IgD-negative memory B cell (primary cell): Measurements from ENCODE around the gene KANSL2. TPM values are rescaled to one million over a fixed set of nuclear protein-coding genes. Genes with fewer than 3 reads are reported as not detected.
A peak's percentile ranks its signal among the peaks of the same experiment; 100 is the strongest.
"Not testable (repeated sequence)": the region's sequence is repeated elsewhere in the genome, so short reads cannot be mapped to it uniquely, and the experiment has no call there.

Experiments
- H3K27ac Mint-ChIP-seq, 3 donors: one replicate each; pipeline ENCODE4 v1.8.0; 2020 to 2022; ENCODE audit warnings: mild to moderate bottlenecking in 3 of 3, mixed read lengths in 3 of 3, moderate library complexity in 1 of 3
- H3K27me3 Mint-ChIP-seq: one replicate; pipeline ENCODE4 v1.8.0; 2021; ENCODE audit warnings: mixed read lengths
- H3K36me3 Mint-ChIP-seq: one replicate; pipeline ENCODE4 v1.8.0; 2020; ENCODE audit warnings: mild to moderate bottlenecking, mixed read lengths
- H3K4me1 Mint-ChIP-seq, 3 donors: one replicate each; pipeline ENCODE4 v1.8.0; 2020 to 2022; ENCODE audit warnings: mixed read lengths in 3 of 3, mild to moderate bottlenecking in 1 of 3
- H3K4me3 Mint-ChIP-seq, 4 donors: one replicate each; pipeline ENCODE4 v1.8.0; 2020 to 2022; ENCODE audit warnings: mild to moderate bottlenecking in 4 of 4, mixed read lengths in 4 of 4, moderate library complexity in 3 of 4
- H3K9me3 Mint-ChIP-seq, 3 donors: one replicate each; pipeline ENCODE4 v1.8.0; 2020 to 2021; ENCODE audit warnings: mixed read lengths in 3 of 3, mild to moderate bottlenecking in 1 of 3
- polyA plus RNA-seq: library from polyadenylated mRNA; unstranded; fragments of 300-500 nt; fragmentation: Illumina TruSeq; gene quantifications from one replicate; pipeline ENCODE4 v1.2.3, GENCODE V29; 2021

The KANSL2 gene
- polyA plus RNA-seq, 1 donor from 2014 or later = 47.8 TPM

DNA sequence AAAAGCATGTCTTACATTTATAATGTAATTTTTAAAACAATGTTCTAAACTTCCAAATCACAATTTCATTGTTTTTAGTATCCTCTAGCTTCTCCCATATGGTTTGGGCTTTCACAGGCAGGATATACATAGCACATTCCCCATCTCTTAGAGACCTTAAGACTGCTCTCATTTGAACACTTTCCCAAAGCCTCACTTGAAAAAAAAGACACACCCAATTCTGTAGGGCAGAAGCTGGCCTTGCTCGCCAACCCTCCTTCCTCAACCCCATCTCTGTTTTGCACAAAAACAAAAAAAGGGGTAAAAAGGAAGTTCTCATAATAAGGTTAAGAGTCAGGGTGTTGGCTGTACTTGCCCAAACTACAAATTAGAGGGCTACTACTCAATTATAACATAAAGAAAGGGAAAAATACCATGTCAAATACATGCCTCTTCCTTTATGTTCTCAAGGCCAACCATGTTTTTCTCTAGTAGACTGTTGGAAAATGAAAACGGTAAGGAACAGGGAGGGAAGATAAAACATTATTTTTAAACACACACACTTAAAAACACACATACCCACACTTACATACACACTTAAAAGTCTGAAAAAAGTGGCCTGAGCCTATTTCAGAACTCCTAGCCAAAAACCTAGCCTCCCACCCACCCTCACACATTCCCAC, 9.9 kb upstream of the KANSL2 start:
- Mint-ChIP-seq H3K27me3 (no peaks in the 10 kb centered on the region), H3K27ac (no peak overlapping the region), H3K36me3 (peaks cover 11% of the 10 kb centered on the region), H3K4me1 (peaks cover 0 to 7% (median 6%) of the 10 kb centered on the region in 3 donors), H3K4me3 (no peak overlapping the region), H3K9me3 (no peaks in the 10 kb centered on the region)

DNA sequence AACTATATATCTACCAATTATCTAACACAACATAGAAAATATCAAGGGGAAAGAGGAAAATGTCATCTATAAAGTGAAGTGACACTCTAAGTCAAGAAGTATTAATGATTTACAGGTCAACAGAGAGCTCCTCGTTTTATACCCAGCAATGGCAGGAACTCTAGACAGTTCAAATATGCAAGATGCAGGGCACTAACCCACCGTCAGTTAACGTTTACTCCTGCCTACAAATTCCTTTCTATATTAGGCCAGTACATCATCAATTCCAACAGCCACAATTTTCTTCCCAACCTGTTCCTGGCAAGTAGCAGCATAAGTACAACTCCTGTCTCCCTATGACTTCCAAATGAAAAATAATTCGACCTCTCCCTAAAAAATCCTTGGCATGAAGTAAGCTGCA, 9.0 kb upstream of the KANSL2 start:
- H3K36me3 Mint-ChIP-seq = peaks cover 11% of the 10 kb centered on the region

DNA sequence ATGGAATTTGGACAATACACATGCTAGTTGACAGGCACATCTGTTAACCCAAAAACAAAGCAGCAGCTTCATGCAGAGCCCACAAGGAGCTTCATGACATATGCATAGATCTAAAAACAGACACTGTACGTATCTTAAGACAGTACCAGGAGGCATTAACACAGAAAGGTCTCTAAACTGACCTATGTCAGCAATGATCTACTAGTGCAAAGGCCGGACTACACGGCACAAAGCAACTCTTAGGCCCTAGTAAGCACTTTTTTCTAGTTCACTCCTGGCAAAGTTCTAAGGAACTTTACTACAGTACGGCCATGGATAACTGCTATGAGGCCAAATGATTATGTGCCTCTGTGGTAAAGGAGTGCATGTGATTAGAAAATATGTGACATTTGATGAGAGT, 8.4 kb upstream of the KANSL2 start:
- H3K36me3 Mint-ChIP-seq = peaks cover 11% of the 10 kb centered on the region
- no peaks in the 10 kb centered on the region for H3K27me3 Mint-ChIP-seq
- H3K4me3 Mint-ChIP-seq = no peak overlapping the region
- no peak overlapping the region for H3K27ac Mint-ChIP-seq
- H3K4me1 Mint-ChIP-seq = peaks cover 0 to 7% (median 6%) of the 10 kb centered on the region in 3 donors
- H3K9me3 Mint-ChIP-seq = no peaks in the 10 kb centered on the region

More for the DNA sequence above, 9.0 kb upstream of the KANSL2 start:
- peaks cover 0 to 7% (median 6%) of the 10 kb centered on the region in 3 donors for H3K4me1 Mint-ChIP-seq
- no peak overlapping the region for H3K4me3 Mint-ChIP-seq
- H3K9me3 Mint-ChIP-seq = no peaks in the 10 kb centered on the region
- H3K27me3 Mint-ChIP-seq = no peaks in the 10 kb centered on the region
- peak overlapping the region in 1 of 3 donors; percentile 25 for H3K27ac Mint-ChIP-seq

DNA sequence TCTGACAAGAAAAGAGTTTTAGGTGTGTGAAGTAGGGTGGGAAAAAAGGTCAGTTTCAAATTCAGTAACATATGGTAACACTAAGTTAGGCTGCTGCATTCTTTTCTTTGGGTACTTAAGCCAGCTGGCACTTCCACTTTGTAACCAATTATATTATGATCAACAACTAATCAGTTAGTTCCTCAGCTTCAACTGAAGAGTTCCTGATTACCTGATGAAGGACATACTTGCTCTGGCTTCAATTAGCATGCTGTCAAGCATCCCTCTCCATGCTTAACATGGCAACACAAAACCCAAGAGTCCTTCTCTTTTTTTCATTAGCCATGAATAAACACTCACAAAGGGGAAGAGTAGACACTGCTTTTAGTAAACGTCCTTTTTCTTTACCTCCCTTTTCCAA, 6.8 kb upstream of the KANSL2 start:
- Mint-ChIP-seq H3K27me3 (no peaks in the 10 kb centered on the region), H3K27ac (no peak overlapping the region), H3K4me3 (no peak overlapping the region), H3K4me1 (peaks cover 0 to 11% (median 6%) of the 10 kb centered on the region in 3 donors), H3K9me3 (no peaks in the 10 kb centered on the region), H3K36me3 (peaks cover 11% of the 10 kb centered on the region)

DNA sequence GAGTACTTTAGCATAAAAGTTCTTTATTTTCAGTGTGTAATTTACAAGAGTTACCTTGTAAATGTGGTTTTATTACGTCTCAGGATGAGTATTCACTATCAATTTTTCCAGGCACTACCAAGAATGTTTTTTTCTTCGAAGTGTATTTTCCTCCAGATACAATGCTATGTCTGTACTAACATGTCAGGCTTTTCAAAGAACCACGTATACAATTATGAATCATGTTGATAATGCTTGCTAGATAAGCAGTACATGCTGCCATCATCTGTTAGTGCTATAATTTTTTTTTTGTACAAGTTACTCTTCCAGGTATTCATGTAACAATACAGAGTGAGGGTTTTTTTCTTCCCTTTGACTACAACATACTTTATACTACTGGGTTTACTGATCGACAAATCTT, 5.6 kb upstream of the KANSL2 start:
- H3K27me3 Mint-ChIP-seq = no peaks in the 10 kb centered on the region
- peak overlapping the region in 1 of 4 donors; percentile 32 for H3K4me3 Mint-ChIP-seq
- H3K27ac Mint-ChIP-seq = no peak overlapping the region
- peaks cover 4% of the 10 kb centered on the region for H3K36me3 Mint-ChIP-seq
- no peaks in the 10 kb centered on the region for H3K9me3 Mint-ChIP-seq
- H3K4me1 Mint-ChIP-seq = peaks cover 2 to 8% (median 6%) of the 10 kb centered on the region in 3 donors

DNA sequence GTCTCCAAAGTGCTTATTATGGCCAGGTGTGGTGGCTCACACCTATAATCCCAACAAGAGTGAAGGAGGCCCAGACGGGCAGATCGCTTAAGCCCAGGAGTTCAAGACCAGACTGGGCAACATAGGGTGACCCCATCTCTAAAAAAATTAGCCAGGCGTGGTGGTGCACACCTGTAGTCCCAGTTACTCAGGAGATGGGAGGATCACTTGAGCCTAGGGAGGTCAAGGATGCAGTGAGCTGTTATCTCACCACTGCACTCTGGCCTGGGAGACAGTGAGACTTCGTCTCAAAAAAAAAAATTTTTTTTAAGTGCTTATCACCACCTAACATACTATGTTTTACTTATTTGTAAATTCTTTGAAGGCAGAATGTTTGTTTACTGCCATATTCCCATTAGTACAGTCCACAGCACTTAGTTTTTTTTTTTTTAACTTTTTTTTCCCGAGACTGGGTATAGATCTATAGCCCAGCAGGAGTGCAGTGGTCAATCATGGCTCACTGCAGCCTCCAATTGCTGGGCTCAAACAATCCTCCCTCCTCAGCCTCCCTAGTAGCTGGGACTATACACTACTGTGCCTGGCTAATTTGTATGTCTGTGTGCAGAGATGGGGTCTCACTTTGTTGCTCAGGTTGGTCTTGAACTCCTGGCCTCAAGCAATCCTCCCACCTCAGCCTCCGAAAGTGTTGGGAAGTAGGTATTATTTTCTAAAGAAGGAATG, 4.7 kb upstream of the KANSL2 start:
- H3K27ac Mint-ChIP-seq = peak overlapping the region in 2 of 3 donors; percentile 13 to 74
- H3K27me3 Mint-ChIP-seq = no peaks in the 10 kb centered on the region
- H3K4me1 Mint-ChIP-seq = peaks cover 2 to 9% (median 6%) of the 10 kb centered on the region in 3 donors
- H3K9me3 Mint-ChIP-seq = no peaks in the 10 kb centered on the region
- H3K4me3 Mint-ChIP-seq = peak overlapping the region in 1 of 4 donors; percentile 48
- H3K36me3 Mint-ChIP-seq = peaks cover 4% of the 10 kb centered on the region

DNA sequence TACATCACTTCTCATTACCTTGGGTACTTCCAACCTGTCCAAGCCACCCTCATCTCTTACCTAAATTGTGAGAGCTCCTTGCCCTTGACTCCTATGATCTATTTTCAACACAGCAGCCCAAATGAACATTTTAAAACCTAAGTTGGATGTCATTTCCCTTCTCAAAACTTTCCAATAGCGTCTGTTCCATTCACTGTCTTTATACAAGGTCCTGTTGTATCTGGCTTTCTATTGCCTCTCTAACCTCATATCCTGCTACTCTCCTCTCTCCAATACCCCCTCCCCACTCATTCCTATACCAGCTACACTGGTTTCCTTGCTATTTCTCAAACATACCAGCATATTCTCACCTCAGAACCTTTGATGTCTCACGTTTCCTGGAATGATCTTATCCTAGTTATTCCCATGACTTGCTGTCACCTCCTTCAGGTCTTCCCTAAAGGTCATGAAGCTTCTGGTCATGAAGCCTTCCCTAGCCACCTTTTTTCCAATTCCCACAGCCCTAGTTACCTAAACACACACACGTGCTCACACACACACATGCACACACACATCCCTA, 4.1 kb upstream of the KANSL2 start:
- Mint-ChIP-seq H3K36me3 (peaks cover 4% of the 10 kb centered on the region), H3K27me3 (no peaks in the 10 kb centered on the region), H3K4me3 (peak overlapping the region in 1 of 4 donors; percentile 48), H3K9me3 (no peaks in the 10 kb centered on the region), H3K27ac (peak overlapping the region in 2 of 3 donors; percentile 13 to 74), H3K4me1 (peaks cover 2 to 13% (median 6%) of the 10 kb centered on the region in 3 donors)

DNA sequence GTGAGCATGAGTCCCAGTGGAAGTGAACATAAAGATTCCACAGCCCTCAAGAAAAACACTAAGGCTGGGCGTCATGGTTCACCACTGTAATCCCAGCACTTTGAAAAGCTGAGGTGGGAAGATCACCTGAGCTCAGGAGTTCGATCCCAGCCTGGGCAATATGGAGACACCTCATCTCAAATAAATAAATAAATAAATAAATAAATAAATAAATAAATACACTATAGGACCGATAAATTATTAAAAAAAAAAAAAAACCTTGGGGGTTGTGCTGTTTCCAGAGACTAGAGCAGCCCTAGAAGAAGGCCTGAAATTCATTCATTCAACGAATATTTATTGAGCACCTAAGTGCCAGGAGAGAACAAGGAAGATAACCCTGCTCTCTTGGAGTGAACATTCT, 1.5 kb upstream of the KANSL2 start:
- Mint-ChIP-seq H3K4me1 (peaks cover 19 to 31% (median 29%) of the 10 kb centered on the region in 3 donors), H3K27me3 (no peaks in the 10 kb centered on the region), H3K27ac (no peak overlapping the region), H3K36me3 (peaks cover 1% of the 10 kb centered on the region), H3K9me3 (no peaks in the 10 kb centered on the region), H3K4me3 (peak overlapping the region; percentile 27 to 90 (median 56))

DNA sequence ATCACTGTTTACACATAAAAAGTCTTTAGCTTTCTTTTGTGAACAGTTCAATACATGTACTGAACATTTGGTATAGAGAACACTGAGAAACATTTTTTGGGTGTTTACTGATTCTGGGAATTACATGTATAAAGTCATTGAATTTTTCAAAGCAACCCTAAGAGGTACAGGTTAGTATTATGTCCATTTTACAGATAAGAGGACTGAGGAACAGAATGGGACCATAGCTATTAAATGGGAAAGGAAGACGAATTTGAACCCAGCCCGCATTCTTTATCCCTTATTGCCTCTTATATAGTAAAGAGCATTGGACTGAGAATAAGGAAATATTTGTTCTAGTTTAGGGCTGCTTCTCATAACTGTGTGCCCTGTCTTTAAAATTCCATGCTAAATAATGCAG, 889 bp upstream of the KANSL2 start:
- Mint-ChIP-seq H3K27ac (no peak overlapping the region), H3K4me3 (peak overlapping the region in 3 of 4 donors; percentile 90 to 99 (median 98)), H3K4me1 (peaks cover 24 to 33% (median 33%) of the 10 kb centered on the region in 3 donors)

DNA sequence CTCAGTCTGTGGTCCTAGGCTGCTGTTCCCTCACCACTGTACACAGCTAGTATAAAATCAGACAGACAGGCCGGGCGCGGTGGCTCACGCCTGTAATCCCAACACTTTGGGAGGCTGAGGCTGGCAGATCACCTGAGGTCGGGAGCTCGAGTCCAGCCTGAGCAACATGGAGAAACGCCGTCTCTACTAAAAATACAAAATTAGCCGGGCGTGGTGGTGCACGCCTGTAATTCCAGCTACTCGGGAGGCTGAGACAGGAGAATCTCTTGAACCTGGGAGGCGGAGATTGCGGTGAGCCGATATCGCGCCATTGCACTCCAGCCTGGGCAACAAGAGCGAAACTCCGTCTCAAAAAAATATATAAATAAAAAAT, 481 bp upstream of the KANSL2 start:
- Mint-ChIP-seq H3K4me3 (peak overlapping the region; percentile 90 to 99 (median 98)), H3K27ac (peak overlapping the region; percentile 90 to 100 (median 99)), H3K4me1 (peaks cover 26 to 36% (median 36%) of the 10 kb centered on the region in 3 donors)
- H3K9me3 Mint-ChIP-seq, H3K36me3 Mint-ChIP-seq, H3K27me3 Mint-ChIP-seq: not testable (repeated sequence)

More for the DNA sequence above, 889 bp upstream of the KANSL2 start:
- no peaks in the 10 kb centered on the region for H3K27me3 Mint-ChIP-seq
- H3K9me3 Mint-ChIP-seq = no peaks in the 10 kb centered on the region
- peaks cover 1% of the 10 kb centered on the region for H3K36me3 Mint-ChIP-seq

DNA sequence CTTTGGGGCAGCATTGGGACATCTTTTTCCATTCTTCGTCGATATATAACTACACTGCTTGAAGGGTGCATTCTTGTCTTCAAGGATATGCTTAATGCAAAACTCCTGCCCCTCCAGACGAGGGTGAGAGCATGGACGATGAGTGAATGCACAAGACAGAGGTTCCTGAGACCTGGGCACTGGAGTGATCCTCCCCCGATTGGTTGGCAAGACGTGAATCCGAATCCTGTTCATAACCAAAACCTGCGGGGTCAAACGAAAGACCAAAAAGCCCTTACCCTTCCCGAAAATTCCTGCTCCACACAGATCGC, 684 bp downstream of the KANSL2 start:
- Mint-ChIP-seq H3K4me3 (peak overlapping the region; percentile 90 to 99 (median 98)), H3K9me3 (no peaks in the 10 kb centered on the region), H3K27me3 (no peaks in the 10 kb centered on the region), H3K36me3 (peaks cover 1% of the 10 kb centered on the region), H3K4me1 (peaks cover 30 to 40% (median 40%) of the 10 kb centered on the region in 3 donors), H3K27ac (peak overlapping the region; percentile 90 to 100 (median 99))

DNA sequence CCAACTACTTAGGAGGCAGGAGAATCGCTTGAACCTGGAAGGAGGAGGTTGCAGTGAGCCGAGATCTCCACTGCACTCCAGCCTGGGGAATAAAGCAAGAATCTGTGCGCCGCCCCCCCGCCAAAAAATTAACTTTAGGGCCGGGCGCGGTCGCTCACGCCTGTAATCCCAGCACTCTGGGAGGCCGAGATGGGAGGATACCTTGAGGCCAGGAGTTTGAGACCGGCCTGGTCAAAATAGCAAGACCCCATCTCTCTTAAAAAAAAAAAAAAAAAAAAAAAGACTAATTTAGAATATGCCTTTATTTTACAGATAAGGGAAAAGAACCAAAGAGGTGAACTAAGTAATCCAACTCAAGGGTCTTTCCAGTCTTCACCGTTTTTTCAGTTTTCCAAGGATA, 1.2 kb downstream of the KANSL2 start:
- peak overlapping the region in 2 of 3 donors; percentile 83 to 100 for H3K27ac Mint-ChIP-seq
- H3K27me3 Mint-ChIP-seq = no peaks in the 10 kb centered on the region
- H3K4me3 Mint-ChIP-seq = peak overlapping the region; percentile 90 to 99 (median 98)
- H3K4me1 Mint-ChIP-seq = peaks cover 30 to 40% (median 40%) of the 10 kb centered on the region in 3 donors
- H3K9me3 Mint-ChIP-seq = no peaks in the 10 kb centered on the region
- H3K36me3 Mint-ChIP-seq = peaks cover 1% of the 10 kb centered on the region

DNA sequence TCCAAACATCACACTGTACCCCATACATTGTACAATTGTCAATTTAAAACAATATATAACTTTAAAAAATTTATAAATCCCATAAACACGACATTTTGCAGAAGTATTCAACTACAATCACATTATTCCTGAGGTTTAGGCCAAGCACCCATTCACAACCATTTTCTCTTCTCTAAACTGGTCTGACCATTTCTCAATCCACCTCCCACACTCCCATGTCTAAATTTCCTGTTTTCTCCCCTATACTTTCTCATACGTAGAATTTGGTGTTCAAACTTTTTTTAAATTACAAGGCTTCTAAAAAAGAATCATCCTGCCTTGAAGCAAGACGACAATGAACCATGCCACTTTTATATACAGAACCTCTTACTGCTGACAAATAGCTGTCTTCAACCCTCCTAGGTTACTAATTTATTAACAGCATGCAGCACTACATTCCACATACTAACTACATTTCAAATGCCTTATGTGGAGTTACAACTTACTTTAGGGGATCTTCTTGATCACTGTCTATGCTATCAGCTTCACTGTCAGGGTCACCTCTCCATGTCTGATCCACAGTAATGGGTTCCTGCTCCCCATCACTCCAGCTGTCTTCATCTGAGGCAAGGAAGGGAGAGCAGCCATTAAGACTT, 3.4 kb downstream of the KANSL2 start:
- no peaks in the 10 kb centered on the region for H3K27me3 Mint-ChIP-seq
- peak overlapping the region in 3 of 4 donors; percentile 56 to 90 (median 83) for H3K4me3 Mint-ChIP-seq
- H3K36me3 Mint-ChIP-seq = peaks cover 1% of the 10 kb centered on the region
- H3K27ac Mint-ChIP-seq = peak overlapping the region; percentile 40 to 87 (median 55)
- H3K4me1 Mint-ChIP-seq = peaks cover 30 to 40% (median 35%) of the 10 kb centered on the region in 3 donors
- no peaks in the 10 kb centered on the region for H3K9me3 Mint-ChIP-seq

DNA sequence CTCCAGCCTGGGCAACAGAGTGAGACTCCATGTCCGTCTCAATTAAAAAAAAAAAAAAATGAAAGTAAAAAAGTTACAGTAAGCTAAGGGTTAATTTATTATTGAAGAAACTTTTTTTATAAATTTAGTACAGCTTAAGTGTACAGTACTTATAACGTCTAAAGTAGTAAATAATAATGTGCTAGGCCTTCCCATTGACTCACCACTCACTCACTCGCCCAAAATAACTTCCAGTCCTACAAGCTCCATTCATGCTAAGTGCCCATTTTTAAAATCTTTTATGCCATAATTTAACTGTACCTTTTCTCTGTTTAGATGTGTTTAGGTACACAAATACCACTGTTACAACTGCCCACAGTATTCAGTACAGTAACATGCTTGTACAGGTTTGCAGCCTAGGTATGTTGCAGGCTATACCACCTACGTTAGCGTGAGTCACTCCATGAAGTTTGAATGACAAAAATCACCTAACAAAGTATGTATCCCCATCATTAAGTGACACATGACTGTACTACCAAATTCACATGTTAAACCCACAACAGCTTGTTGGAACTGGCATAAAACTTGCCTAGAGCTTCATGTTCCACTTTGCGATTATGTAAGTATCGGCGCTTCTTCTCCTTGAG, 10.7 kb downstream of the KANSL2 start:
- Mint-ChIP-seq H3K36me3 (peaks cover 2% of the 10 kb centered on the region), H3K27ac (no peak overlapping the region), H3K4me1 (no peaks in the 10 kb centered on the region), H3K9me3 (no peaks in the 10 kb centered on the region), H3K4me3 (no peak overlapping the region), H3K27me3 (no peaks in the 10 kb centered on the region)

DNA sequence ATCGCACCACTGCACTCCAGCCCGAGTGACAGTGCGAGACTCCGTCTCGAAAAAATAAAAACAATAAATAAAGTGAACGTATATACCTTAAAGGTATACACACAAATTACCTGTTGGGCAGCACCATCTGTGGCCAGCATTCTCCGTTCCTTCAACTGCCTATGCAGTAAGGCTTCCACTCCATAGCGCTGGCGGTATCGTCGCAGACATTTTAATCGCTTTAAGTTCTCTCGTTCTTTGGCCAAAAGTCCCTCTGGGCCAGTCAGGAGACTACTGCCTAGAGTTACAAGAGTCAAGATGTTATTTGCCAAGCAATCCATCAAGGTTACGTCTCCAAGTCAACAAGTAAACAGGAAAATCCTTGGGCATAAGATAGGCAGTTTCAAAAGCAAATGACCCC, 13.0 kb downstream of the KANSL2 start:
- H3K9me3 Mint-ChIP-seq = no peaks in the 10 kb centered on the region
- H3K4me3 Mint-ChIP-seq = no peak overlapping the region
- H3K27me3 Mint-ChIP-seq = no peaks in the 10 kb centered on the region
- H3K36me3 Mint-ChIP-seq = peaks cover 2% of the 10 kb centered on the region
- no peak overlapping the region for H3K27ac Mint-ChIP-seq
- H3K4me1 Mint-ChIP-seq = no peaks in the 10 kb centered on the region
